HG03045 (cell line): ENCODE results near the gene NUP107.

ENCODE experiments used
- ATAC-seq: cut with Tn5 transposase; IDR thresholded peaks from one replicate; pipeline ENCODE4 v1.9.1; 2021; ENCODE audit warnings: mild to moderate bottlenecking, moderate library complexity; ENCODE audit not compliant: unreplicated experiment

NUP107 gene

GRCh38 chr12:68794653-68795251, 108.0 kb downstream of the NUP107 start:
- ATAC-seq = no peak
